ENCODE results near the gene RYR1. TPM values are rescaled to one million over a fixed set of nuclear protein-coding genes. Genes with fewer than 3 reads are reported as not detected.
A peak's percentile ranks its signal among the peaks of the same experiment; 100 is the strongest.

RYR1 gene
- total and polyA plus RNA-seq, 2 of the 13 experiments (the other 11 are each of a cell fraction or from before 2014, with no cell fraction given), result 0.03 TPM; not detected in 1

DNA sequence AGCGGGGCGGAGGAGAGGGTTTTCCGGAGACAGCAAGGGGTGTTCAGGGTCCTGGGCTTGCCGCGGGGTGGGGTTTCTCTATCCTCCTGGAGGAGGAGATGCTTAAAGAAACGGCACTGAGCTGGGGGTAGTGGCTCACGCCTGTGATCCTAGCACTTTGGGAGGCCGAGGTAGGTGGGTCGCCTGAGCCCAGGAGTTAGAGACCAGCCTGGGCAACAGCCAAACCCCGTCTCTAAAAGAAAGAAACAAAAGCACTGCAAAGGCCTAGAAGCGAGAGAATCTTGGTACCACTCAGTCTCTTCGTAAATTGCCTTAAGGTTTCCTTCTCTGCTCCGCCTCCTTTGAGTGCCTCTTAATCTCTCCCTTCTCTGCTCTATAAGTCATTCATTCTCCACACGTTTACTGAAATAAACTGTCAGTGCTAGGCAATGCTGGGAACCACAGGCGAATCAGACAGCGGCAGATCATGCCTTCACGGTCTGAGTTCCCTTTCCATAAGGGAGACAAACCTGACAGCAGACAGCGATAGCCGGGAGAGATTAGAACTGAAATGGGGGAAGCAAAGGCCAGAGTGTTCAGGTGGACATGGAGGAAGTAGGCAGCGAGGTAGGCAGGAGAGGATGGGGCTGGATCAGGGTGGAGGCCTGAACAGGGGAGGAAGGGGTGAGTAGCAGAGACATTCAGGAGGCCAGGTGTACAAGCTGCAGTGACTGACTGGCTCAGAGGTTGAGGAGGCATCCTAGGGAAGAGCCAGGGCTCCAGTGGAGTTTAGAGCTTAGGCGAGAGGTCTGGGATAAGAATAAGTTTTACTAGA is 186.1 kb downstream of the RYR1 start:
- ATAC-seq, result no peak; the same call in 2 of the 3 replicates
- Histone ChIP-seq H3K4me3 (replicated peaks in 1 of 3; ENCODE audit: insufficient read depth in 1 of 3, low read depth in 2 of 3, low read length in 3 of 3) (peak overlapping the region; percentile 92 to 95 (median 94)), H2AFZ (ENCODE audit: low read length) (no peak overlapping the region), H3K27me3 (ENCODE audit: control insufficient read depth in 1 of 2, insufficient read depth in 2 of 2, low read length in 2 of 2) (no peaks in the 10 kb centered on the region; a peak in 2 of 5 replicates), H3K4me1 (ENCODE audit: insufficient read depth, low read length) (peaks cover 28% of the 10 kb centered on the region), H3K4me2 (ENCODE audit: low read depth, low read length) (peak overlapping the region; percentile 92), H3K27ac (ENCODE audit: extremely low read length, insufficient read depth, low read length) (peak overlapping the region; percentile 66), H4K20me1 (ENCODE audit: insufficient read depth, low read length) (no peaks in the 10 kb centered on the region), H3K79me2 (ENCODE audit: insufficient read depth, low read length) (peaks cover 15% of the 10 kb centered on the region), H3K9me3 (ENCODE audit: low read length) (no peaks in the 10 kb centered on the region), H3K9ac (ENCODE audit: insufficient read depth, low read depth, low read length) (peak overlapping the region; percentile 90), H3K36me3 (replicated peaks in 1 of 2; ENCODE audit: control insufficient read depth in 1 of 2, insufficient read depth in 2 of 2, low read length in 2 of 2) (peaks cover 10 to 22% of the 10 kb centered on the region in 2 experiments; a peak in 4 of 5 replicates)
- CTCF ChIA-PET (ENCODE audit: low intra/inter-chr PET ratio, low total read pairs), result no interaction called here
- TSS peak; percentile 82 for BruUV-seq (replicated peaks)
- POLR2A ChIA-PET, result interaction anchor here (0.8 to 2.6 kb wide), 28 partner anchors 9 to 772 kb away, joined by 3 to 21 read pairs (median 6); partner anchors contain the start of genes ACTN4, ECH1, FAM98C and GGN
- DNase-seq (ENCODE audit: low spot score), result no peak
- no peak for FAIRE-seq
- intact Hi-C loops (cut with micrococcal nuclease; ENCODE audit: unreplicated experiment) (no loop called here), in situ Hi-C loops (cut with HindIII; ENCODE audit: extremely low pct_ligation_motif_present, low pct_unique_long_range_greater_than_20kb) (no loop called here)
- 6% methylated on average over 19 of the region's 21 CpGs for WGBS (ENCODE audit: low lambda C conversion rate)
- no peak for TF ChIP-seq MATR3 (CRISPR knock-in tag; IDR thresholded peaks at IDR 0.05)
- no peak for TF ChIP-seq ZNF552 (CRISPR knock-in tag; IDR thresholded peaks at IDR 0.05; ENCODE audit: borderline replicate concordance)
- TF ChIP-seq, protein P1, sequence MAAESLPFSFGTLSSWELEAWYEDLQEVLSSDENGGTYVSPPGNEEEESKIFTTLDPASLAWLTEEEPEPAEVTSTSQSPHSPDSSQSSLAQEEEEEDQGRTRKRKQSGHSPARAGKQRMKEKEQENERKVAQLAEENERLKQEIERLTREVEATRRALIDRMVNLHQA (CRISPR knock-in tag; IDR thresholded peaks at IDR 0.05), result no peak
- no peak for TF ChIP-seq SMC3 (IDR thresholded peaks at IDR 0.05; ENCODE audit: low read length)
- no peak for TF ChIP-seq NFYB (CRISPR knock-in tag; IDR thresholded peaks at IDR 0.05)
- no peak for TF ChIP-seq FOSL2 (CRISPR knock-in tag; IDR thresholded peaks at IDR 0.05)
- no peak for TF ChIP-seq WIZ (CRISPR knock-in tag; IDR thresholded peaks at IDR 0.05)
- no peak for TF ChIP-seq ZNF256 (CRISPR knock-in tag; conservative IDR thresholded peaks at IDR 0.05)
- TF ChIP-seq KLF15 (CRISPR knock-in tag; IDR thresholded peaks at IDR 0.05; ENCODE audit: borderline replicate concordance), result no peak
- no peak for TF ChIP-seq MYC (CRISPR knock-in tag; IDR thresholded peaks at IDR 0.05; ENCODE audit: borderline replicate concordance)
- no peak for TF ChIP-seq SKI (IDR thresholded peaks at IDR 0.05; ENCODE audit: partially characterized antibody)
- TF ChIP-seq RBM22 (optimal IDR thresholded peaks at IDR 0.05; ENCODE audit: low read length), result no peak
- TF ChIP-seq NR2F2 (IDR thresholded peaks at IDR 0.05; ENCODE audit: borderline replicate concordance, low read depth), result no peak
- TF ChIP-seq, protein P2, sequence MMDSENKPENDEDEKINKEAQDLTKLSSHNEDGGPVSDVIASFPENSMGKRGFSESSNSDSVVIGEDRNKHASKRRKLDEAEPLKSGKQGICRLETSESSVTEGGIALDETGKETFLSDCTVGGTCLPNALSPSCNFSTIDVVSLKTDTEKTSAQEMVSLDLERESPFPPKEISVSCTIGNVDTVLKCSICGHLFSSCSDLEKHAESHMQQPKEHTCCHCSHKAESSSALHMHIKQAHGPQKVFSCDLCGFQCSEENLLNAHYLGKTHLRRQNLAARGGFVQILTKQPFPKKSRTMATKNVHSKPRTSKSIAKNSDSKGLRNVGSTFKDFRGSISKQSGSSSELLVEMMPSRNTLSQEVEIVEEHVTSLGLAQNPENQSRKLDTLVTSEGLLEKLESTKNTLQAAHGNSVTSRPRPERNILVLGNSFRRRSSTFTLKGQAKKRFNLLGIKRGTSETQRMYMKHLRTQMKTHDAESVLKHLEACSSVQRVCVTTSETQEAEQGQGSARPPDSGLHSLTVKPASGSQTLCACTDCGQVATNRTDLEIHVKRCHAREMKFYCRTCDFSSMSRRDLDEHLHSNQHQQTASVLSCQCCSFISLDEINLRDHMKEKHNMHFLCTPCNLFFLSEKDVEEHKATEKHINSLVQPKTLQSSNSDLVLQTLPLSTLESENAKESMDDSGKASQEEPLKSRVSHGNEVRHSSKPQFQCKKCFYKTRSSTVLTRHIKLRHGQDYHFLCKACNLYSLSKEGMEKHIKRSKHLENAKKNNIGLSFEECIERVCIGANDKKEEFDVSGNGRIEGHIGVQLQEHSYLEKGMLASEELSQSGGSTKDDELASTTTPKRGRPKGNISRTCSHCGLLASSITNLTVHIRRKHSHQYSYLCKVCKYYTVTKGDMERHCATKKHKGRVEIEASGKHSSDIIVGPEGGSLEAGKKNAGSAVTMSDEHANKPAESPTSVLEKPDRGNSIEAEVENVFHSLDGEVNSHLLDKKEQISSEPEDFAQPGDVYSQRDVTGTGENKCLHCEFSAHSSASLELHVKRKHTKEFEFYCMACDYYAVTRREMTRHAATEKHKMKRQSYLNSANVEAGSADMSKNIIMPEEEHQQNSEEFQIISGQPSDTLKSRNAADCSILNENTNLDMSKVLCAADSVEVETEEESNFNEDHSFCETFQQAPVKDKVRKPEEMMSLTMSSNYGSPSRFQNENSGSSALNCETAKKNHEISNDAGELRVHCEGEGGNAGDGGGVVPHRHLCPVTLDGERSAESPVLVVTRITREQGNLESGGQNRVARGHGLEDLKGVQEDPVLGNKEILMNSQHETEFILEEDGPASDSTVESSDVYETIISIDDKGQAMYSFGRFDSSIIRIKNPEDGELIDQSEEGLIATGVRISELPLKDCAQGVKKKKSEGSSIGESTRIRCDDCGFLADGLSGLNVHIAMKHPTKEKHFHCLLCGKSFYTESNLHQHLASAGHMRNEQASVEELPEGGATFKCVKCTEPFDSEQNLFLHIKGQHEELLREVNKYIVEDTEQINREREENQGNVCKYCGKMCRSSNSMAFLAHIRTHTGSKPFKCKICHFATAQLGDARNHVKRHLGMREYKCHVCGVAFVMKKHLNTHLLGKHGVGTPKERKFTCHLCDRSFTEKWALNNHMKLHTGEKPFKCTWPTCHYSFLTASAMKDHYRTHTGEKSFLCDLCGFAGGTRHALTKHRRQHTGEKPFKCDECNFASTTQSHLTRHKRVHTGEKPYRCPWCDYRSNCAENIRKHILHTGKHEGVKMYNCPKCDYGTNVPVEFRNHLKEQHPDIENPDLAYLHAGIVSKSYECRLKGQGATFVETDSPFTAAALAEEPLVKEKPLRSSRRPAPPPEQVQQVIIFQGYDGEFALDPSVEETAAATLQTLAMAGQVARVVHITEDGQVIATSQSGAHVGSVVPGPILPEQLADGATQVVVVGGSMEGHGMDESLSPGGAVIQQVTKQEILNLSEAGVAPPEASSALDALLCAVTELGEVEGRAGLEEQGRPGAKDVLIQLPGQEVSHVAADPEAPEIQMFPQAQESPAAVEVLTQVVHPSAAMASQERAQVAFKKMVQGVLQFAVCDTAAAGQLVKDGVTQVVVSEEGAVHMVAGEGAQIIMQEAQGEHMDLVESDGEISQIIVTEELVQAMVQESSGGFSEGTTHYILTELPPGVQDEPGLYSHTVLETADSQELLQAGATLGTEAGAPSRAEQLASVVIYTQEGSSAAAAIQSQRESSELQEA (CRISPR knock-in tag; IDR thresholded peaks at IDR 0.05; ENCODE audit: not compliant biosample characterization), result peak; percentile 72
- no peak for TF ChIP-seq ZNF282 (IDR thresholded peaks at IDR 0.05; ENCODE audit: partially characterized antibody)
- peak; percentile 57; the same call in 1 of the 2 replicates for TF ChIP-seq ZNF230 (CRISPR knock-in tag; IDR thresholded peaks at IDR 0.05)
- no peak for TF ChIP-seq REPIN1 (CRISPR knock-in tag; IDR thresholded peaks at IDR 0.05; ENCODE audit: borderline replicate concordance, low read depth)
